ENCODE measurements around the gene PLAC8. TPM values are rescaled to one million over a fixed set of nuclear protein-coding genes. Genes with fewer than 3 reads are reported as not detected.

PLAC8 gene
- total RNA-seq, 1 donor from 2014 or later: 1.5 TPM

DNA sequence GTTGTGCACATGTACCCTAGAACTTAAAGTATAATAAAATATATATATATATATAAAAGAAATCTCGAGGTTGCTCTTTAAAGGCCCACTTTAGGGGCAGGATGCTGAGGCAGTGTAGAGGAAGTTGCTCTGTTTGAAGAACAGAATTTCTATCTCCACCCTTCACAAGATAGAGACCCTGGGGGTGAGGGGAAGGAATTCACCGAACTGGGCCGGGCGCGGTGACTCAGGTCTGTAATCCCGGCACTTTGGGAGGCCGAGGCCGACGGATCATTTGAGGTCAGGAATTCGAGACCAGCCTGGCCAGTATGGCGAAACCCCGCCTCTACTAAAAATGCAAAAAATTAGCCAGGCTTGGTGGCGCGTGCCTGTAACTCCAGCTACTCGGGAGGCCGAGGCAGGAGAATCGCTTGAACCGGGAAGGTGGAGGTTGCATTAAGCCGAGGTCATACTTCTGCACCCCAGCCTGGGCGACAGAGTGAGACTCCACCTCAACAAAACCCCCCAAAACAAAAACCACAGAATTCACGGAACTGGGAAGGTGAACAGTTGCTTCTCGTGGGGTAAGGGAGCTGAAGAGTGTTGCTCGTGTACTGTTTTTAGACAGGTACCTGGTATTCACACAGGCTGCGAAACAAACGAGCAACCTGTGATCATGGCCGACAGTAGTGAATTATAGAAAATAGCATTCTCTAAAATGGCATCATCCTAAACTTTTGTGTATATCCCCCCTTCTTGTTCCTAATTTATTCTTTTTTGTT is 6.2 kb downstream of the PLAC8 start:
- intact Hi-C loops (cut with micrococcal nuclease): no loop called here
- Histone ChIP-seq H3K4me3 (no peak overlapping the region), H3K4me1 (peaks cover 17% of the 10 kb centered on the region), H3K9me3 (replicated peaks) (no peaks in the 10 kb centered on the region), H3K27me3 (ENCODE audit: low read depth) (peaks cover 10% of the 10 kb centered on the region), H3K27ac (replicated peaks) (no peak overlapping the region), H3K36me3 (no peaks in the 10 kb centered on the region)
- DNase-seq: no peak
- TF ChIP-seq, protein P1, sequence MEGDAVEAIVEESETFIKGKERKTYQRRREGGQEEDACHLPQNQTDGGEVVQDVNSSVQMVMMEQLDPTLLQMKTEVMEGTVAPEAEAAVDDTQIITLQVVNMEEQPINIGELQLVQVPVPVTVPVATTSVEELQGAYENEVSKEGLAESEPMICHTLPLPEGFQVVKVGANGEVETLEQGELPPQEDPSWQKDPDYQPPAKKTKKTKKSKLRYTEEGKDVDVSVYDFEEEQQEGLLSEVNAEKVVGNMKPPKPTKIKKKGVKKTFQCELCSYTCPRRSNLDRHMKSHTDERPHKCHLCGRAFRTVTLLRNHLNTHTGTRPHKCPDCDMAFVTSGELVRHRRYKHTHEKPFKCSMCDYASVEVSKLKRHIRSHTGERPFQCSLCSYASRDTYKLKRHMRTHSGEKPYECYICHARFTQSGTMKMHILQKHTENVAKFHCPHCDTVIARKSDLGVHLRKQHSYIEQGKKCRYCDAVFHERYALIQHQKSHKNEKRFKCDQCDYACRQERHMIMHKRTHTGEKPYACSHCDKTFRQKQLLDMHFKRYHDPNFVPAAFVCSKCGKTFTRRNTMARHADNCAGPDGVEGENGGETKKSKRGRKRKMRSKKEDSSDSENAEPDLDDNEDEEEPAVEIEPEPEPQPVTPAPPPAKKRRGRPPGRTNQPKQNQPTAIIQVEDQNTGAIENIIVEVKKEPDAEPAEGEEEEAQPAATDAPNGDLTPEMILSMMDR (IDR thresholded peaks at IDR 0.05; ENCODE audit: borderline replicate concordance): no peak

DNA sequence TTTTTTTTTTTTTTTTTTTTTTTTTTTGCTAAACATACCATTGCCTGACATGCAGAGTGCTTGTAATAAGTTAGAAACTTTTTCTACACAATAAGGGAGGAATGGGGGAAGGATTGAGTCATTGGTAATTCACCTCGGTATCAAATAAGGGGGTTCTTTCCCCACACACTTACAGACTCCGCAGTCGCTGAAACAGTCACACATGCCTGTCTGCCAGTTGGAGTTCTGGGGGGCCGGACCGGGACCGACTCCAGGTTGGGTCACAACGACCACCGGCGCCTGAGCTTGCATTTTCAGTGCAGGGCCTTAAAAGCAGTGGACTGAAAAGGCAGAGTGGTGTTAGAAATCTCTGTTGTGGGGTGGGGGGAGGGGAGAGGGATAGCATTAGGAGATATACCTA is 6.9 kb downstream of the PLAC8 start:
- no peak overlapping the region for H3K27ac ChIP-seq (replicated peaks)
- H3K4me3 ChIP-seq: no peak overlapping the region
- intact Hi-C loops (cut with micrococcal nuclease): no loop called here
- H3K9me3 ChIP-seq (replicated peaks): no peaks in the 10 kb centered on the region
- H3K4me1 ChIP-seq: peaks cover 17% of the 10 kb centered on the region
- no peaks in the 10 kb centered on the region for H3K36me3 ChIP-seq
- TF ChIP-seq, protein P1 (IDR thresholded peaks at IDR 0.05; ENCODE audit: borderline replicate concordance): no peak
- DNase-seq: no peak
- peaks cover 8% of the 10 kb centered on the region for H3K27me3 ChIP-seq (ENCODE audit: low read depth)

DNA sequence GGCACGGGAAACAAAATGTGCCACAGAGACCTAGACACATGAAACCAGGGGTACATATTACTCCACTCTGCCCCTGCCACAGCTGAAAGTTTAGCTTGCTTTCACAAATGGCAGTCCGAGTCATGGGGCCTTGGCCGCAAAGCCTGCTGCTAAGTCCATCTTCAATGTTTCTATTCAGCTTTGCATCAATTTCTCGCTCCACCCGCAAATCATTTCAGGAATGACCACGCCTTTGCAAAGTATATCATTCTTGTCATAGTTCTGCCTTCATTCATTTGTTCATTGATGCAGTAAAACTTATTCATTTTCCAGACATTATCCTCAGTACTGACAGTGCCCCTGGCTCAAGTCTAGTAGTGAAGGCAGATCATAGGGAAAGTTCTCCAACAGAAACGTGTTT is 9.5 kb downstream of the PLAC8 start:
- intact Hi-C loops (cut with micrococcal nuclease): no loop called here
- no peak for DNase-seq
- peaks cover 9% of the 10 kb centered on the region for H3K4me1 ChIP-seq

DNA sequence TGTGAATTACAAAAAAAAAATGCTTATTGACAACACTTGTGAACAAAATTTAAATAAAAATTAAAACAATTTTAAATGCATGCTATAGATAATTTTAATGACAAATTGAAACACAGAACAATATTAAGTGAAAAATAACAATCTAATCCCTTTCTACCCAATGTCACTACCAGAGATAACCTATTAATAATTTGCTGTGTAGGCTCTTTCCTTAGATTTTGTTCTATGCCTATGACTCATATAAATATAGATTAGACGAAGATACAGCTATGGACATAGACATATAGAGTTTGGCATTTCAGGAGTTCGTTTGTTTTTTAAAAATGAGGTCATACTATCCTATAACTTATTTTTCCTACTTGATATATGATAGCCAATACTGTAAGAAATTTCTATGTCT is 18.1 kb downstream of the PLAC8 start:
- Histone ChIP-seq H3K4me3 (no peak overlapping the region), H3K27me3 (ENCODE audit: low read depth) (no peaks in the 10 kb centered on the region), H3K36me3 (no peaks in the 10 kb centered on the region), H3K4me1 (no peaks in the 10 kb centered on the region), H3K27ac (replicated peaks) (no peak overlapping the region), H3K9me3 (replicated peaks) (no peaks in the 10 kb centered on the region)
- DNase-seq: no peak
- TF ChIP-seq, protein P1 (IDR thresholded peaks at IDR 0.05; ENCODE audit: borderline replicate concordance): no peak
- intact Hi-C loops (cut with micrococcal nuclease): no loop called here

More for the DNA sequence above, 9.5 kb downstream of the PLAC8 start:
- TF ChIP-seq, protein P1 (IDR thresholded peaks at IDR 0.05; ENCODE audit: borderline replicate concordance): no peak
- Histone ChIP-seq H3K27me3 (ENCODE audit: low read depth) (peaks cover 8% of the 10 kb centered on the region), H3K27ac (replicated peaks) (no peak overlapping the region), H3K36me3 (no peaks in the 10 kb centered on the region), H3K9me3 (replicated peaks) (no peaks in the 10 kb centered on the region), H3K4me3 (no peak overlapping the region)

DNA sequence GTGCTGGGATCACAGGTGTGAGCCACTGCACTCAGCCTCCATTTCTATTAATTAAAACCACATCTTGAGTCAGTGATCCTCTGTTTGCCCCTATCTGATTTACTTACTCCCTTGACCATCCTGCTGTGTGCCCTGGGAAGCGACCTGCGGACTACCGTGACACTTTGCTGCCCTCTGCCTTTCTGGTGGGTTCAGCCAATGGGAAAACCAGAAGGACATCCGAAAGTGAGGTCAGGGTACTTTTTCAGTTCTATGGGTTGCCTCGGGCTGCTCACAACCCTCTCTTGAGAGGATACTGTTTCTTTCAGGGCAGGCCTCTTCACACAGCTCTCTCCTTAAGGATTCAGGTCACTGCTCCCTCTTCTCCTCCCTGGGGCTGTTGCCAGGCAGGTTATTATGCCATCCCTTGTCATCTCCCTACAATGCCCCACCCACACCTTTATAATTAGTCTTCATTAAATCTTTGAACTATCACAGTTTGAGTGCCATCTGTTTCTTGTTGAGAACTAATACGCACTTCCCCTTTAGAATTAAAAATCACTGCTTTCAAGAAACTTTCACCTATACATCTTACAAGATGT is 21.4 kb downstream of the PLAC8 start:
- Histone ChIP-seq H3K27me3 (ENCODE audit: low read depth) (no peaks in the 10 kb centered on the region), H3K27ac (replicated peaks) (no peak overlapping the region), H3K4me3 (no peak overlapping the region), H3K4me1 (no peaks in the 10 kb centered on the region), H3K36me3 (no peaks in the 10 kb centered on the region), H3K9me3 (replicated peaks) (no peaks in the 10 kb centered on the region)
- TF ChIP-seq, protein P1 (IDR thresholded peaks at IDR 0.05; ENCODE audit: borderline replicate concordance): no peak
- intact Hi-C loops (cut with micrococcal nuclease): no loop called here
- no peak for DNase-seq
